ENCODE results near the gene PPFIA3. TPM values are rescaled to one million over a fixed set of nuclear protein-coding genes. Genes with fewer than 3 reads are reported as not detected.
A peak's percentile ranks its signal among the peaks of the same experiment; 100 is the strongest.

The PPFIA3 gene
- total RNA-seq, 1 experiment from 2014 or later, result 28.1 TPM

DNA sequence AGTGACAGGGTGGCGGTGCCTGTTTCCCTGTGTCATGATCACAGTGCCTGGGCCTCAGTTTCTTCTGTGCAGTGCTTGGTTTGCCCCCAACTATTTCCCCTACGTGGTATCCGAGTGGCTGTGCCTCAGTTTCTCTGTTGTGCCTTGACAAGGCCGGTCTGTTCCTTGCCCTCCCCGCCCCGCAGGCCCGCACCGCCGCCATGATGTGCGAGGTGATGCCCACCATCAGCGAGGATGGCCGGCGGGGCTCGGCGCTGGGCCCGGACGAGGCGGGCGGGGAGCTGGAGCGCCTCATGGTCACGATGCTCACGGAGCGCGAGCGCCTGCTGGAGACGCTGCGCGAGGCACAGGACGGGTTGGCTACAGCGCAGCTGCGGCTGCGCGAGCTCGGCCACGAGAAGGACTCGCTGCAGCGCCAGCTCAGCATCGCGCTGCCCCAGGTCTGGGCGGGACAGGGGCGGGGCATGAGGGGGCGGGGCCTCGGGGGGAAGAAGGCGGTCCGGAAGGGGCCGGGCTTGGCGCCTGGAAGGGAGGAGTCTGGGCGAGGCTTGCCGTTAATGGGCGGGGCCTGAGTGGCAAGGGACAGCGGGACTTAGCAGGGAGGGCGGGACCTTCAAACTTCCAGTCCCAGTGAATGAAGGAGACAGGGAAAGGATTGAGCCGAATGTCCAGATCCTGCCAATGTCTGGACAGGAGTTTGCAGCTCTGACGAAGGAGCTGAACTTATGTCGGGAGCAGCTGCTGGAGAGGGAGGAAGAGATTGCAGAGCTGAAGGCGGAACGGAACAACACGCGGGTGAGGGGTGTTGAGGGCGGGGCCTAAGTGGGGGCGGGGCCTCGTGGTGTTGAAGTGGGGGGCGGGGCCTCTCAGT is 8.6 kb downstream of the PPFIA3 start (continued):
- TF ChIP-seq EZH2 (IDR thresholded peaks at IDR 0.05), result no peak
- peak; percentile 2 for TF ChIP-seq YY1 (IDR thresholded peaks at IDR 0.05; ENCODE audit: extremely low read depth, insufficient replicate concordance, low read depth, low read length)
- no peak; the same call in none of the 2 replicates for TF ChIP-seq CBX3 (IDR thresholded peaks at IDR 0.05; ENCODE audit: low read depth)
- TF ChIP-seq TCF7L2 (IDR thresholded peaks at IDR 0.05; ENCODE audit: borderline replicate concordance, extremely low read depth, insufficient read depth, insufficient read length), result no peak
- TF ChIP-seq ELF1 (IDR thresholded peaks at IDR 0.05; ENCODE audit: borderline replicate concordance, low read depth), result no peak

DNA sequence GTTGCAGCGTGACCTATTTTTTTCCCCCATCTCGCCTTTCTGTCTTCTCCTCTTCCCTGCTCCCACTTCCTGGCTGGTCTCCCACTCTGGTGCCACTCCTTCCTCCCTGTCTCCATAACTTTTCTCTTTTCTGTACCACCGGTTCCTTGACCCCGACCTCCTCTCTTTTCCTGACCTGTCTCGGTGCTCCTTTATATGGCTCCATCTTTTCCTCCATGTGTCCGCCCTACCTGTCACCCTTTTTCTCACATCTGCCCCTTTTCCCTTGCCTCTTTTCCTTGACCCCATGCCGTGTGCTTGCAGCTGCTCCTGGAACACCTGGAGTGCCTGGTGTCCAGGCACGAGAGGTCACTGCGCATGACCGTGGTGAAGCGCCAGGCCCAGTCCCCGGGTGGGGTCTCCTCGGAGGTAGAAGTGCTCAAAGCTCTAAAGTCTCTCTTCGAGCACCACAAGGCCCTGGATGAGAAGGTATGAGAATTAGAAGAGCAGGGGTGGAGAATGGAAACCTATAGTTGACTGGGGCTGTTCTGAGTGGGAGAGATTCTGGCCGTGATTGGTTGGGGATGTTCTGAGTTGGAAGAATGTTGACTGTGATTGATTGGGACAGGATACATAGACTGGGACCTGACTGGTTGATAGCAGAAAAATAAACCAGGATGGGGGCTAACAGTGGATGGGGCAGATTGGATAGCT is 9.3 kb downstream of the PPFIA3 start:
- ChIA-PET RAD21 (ENCODE audit: low non-redundant PET in 1 of 2, low total read pairs in 2 of 2, uncharacterized antibody in 2 of 2, unreplicated experiment in 2 of 2) (no interaction called here), CTCF (interaction anchor here (1.3 to 2.2 kb wide), 6 partner anchors 8 to 70 kb away, joined by 3 to 17 read pairs (median 10); partner anchors contain the start of gene LIN7B), POLR2A (interaction anchor here (0.6 to 2.3 kb wide), 5 partner anchors 15 to 1404 kb away, joined by 4 to 9 read pairs (median 5); partner anchors contain the start of genes GYS1, LIN7B and RUVBL2)
- DNase-seq (ENCODE audit: low read depth, low spot score) (no peak), ATAC-seq (no peak)
- Histone ChIP-seq H3K4me2 (ENCODE audit: low read length) (peak overlapping the region; percentile 88), H3K79me2 (ENCODE audit: insufficient read depth, low read length) (no peaks in the 10 kb centered on the region), H3K27me3 (ENCODE audit: insufficient read depth, low read length) (no peaks in the 10 kb centered on the region), H3K9me2 (ENCODE audit: insufficient read depth) (no peaks in the 10 kb centered on the region), H3K4me1 (ENCODE audit: control insufficient read depth in 1 of 2, insufficient read depth in 2 of 2, low read length in 2 of 2) (peaks cover 12 to 26% of the 10 kb centered on the region in 2 experiments), H4K20me1 (ENCODE audit: insufficient read depth) (no peaks in the 10 kb centered on the region), H3K9ac (ENCODE audit: low read length) (peak overlapping the region; percentile 57), H3K36me3 (ENCODE audit: control insufficient read depth in 1 of 2, insufficient read depth in 2 of 2, low read length in 2 of 2) (peaks cover 0 to 5% of the 10 kb centered on the region in 2 experiments; a peak in 1 of 4 replicates), H3K9me3 (ENCODE audit: control insufficient read depth in 1 of 2, insufficient read depth in 1 of 2, low read depth in 1 of 2, low read length in 2 of 2) (no peaks in the 10 kb centered on the region), H2AFZ (ENCODE audit: low read depth, low read length, poor library complexity, severe bottlenecking) (no peak overlapping the region), H3K27ac (ENCODE audit: low read depth, low read length) (peak overlapping the region; percentile 62), H3K4me3 (replicated peaks in 1 of 2; ENCODE audit: low read depth in 1 of 2, low read length in 2 of 2) (peak overlapping the region; percentile 40 to 60)
- intact Hi-C loops (cut with micrococcal nuclease), result no loop called here
- TSS peak; percentile 89 for BruUV-seq (replicated peaks)
- TF ChIP-seq, protein P1, sequence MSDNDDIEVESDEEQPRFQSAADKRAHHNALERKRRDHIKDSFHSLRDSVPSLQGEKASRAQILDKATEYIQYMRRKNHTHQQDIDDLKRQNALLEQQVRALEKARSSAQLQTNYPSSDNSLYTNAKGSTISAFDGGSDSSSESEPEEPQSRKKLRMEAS (IDR thresholded peaks at IDR 0.05), result no peak
- TF ChIP-seq YY1 (IDR thresholded peaks at IDR 0.05; ENCODE audit: extremely low read depth, insufficient replicate concordance, low read depth, low read length), result no peak
- TF ChIP-seq, protein P2, sequence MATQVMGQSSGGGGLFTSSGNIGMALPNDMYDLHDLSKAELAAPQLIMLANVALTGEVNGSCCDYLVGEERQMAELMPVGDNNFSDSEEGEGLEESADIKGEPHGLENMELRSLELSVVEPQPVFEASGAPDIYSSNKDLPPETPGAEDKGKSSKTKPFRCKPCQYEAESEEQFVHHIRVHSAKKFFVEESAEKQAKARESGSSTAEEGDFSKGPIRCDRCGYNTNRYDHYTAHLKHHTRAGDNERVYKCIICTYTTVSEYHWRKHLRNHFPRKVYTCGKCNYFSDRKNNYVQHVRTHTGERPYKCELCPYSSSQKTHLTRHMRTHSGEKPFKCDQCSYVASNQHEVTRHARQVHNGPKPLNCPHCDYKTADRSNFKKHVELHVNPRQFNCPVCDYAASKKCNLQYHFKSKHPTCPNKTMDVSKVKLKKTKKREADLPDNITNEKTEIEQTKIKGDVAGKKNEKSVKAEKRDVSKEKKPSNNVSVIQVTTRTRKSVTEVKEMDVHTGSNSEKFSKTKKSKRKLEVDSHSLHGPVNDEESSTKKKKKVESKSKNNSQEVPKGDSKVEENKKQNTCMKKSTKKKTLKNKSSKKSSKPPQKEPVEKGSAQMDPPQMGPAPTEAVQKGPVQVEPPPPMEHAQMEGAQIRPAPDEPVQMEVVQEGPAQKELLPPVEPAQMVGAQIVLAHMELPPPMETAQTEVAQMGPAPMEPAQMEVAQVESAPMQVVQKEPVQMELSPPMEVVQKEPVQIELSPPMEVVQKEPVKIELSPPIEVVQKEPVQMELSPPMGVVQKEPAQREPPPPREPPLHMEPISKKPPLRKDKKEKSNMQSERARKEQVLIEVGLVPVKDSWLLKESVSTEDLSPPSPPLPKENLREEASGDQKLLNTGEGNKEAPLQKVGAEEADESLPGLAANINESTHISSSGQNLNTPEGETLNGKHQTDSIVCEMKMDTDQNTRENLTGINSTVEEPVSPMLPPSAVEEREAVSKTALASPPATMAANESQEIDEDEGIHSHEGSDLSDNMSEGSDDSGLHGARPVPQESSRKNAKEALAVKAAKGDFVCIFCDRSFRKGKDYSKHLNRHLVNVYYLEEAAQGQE (IDR thresholded peaks at IDR 0.05; ENCODE audit: low read depth), result no peak
- no peak for TF ChIP-seq ELF1 (IDR thresholded peaks at IDR 0.05; ENCODE audit: borderline replicate concordance, low read depth)
- TF ChIP-seq ZFX (IDR thresholded peaks at IDR 0.05), result no peak
- TF ChIP-seq, protein P3, sequence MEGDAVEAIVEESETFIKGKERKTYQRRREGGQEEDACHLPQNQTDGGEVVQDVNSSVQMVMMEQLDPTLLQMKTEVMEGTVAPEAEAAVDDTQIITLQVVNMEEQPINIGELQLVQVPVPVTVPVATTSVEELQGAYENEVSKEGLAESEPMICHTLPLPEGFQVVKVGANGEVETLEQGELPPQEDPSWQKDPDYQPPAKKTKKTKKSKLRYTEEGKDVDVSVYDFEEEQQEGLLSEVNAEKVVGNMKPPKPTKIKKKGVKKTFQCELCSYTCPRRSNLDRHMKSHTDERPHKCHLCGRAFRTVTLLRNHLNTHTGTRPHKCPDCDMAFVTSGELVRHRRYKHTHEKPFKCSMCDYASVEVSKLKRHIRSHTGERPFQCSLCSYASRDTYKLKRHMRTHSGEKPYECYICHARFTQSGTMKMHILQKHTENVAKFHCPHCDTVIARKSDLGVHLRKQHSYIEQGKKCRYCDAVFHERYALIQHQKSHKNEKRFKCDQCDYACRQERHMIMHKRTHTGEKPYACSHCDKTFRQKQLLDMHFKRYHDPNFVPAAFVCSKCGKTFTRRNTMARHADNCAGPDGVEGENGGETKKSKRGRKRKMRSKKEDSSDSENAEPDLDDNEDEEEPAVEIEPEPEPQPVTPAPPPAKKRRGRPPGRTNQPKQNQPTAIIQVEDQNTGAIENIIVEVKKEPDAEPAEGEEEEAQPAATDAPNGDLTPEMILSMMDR (IDR thresholded peaks at IDR 0.05 in 2 of 3, conservative IDR thresholded peaks at IDR 0.05 in 1 of 3; ENCODE audit: borderline replicate concordance in 1 of 3, insufficient read depth in 1 of 3, low read depth in 2 of 3, low read length in 2 of 3), result no peak
- no peak for TF ChIP-seq FOSL1 (IDR thresholded peaks at IDR 0.05; ENCODE audit: low read depth)
- no peak for TF ChIP-seq SRF (IDR thresholded peaks at IDR 0.05; ENCODE audit: low read depth)
- no peak for TF ChIP-seq EGR1 (IDR thresholded peaks at IDR 0.05; ENCODE audit: low read depth)
- no peak for TF ChIP-seq EZH2phosphoT487 (IDR thresholded peaks at IDR 0.05; ENCODE audit: borderline replicate concordance)
